GM21360 (cell line): Measurements from ENCODE around the gene CA12.

Source experiments
- ATAC-seq: cut with Tn5 transposase; IDR thresholded peaks from one replicate; pipeline ENCODE4 v1.9.1; 2021; ENCODE audit warnings: mild to moderate bottlenecking, moderate library complexity; ENCODE audit not compliant: unreplicated experiment

CA12 gene

GRCh38 chr15:63402498-63403253 is 21.0 kb upstream of the CA12 start:
- ATAC-seq = no peak

- ATAC-seq = no peak
Measured at GRCh38 chr15:63401714-63402497, 20.3 kb upstream of the CA12 start.

GRCh38 chr15:63401078-63401477 is 19.4 kb upstream of the CA12 start:
- no peak for ATAC-seq

- no peak for ATAC-seq
Measured at GRCh38 chr15:63398456-63398855, 16.8 kb upstream of the CA12 start.

GRCh38 chr15:63396152-63396928 is 14.7 kb upstream of the CA12 start:
- ATAC-seq = no peak

- ATAC-seq = no peak
Measured at GRCh38 chr15:63395730-63396151, 14.1 kb upstream of the CA12 start.

GRCh38 chr15:63392361-63393009 is 10.8 kb upstream of the CA12 start:
- no peak for ATAC-seq

GRCh38 chr15:63391669-63392360 is 10.2 kb upstream of the CA12 start:
- ATAC-seq = no peak

- ATAC-seq = no peak
Measured at GRCh38 chr15:63390689-63391088, 9.0 kb upstream of the CA12 start.

- no peak for ATAC-seq
Measured at GRCh38 chr15:63389902-63390670, 8.4 kb upstream of the CA12 start.

- no peak for ATAC-seq
Measured at GRCh38 chr15:63388511-63388910, 6.9 kb upstream of the CA12 start.

GRCh38 chr15:63387748-63388493 is 6.3 kb upstream of the CA12 start:
- no peak for ATAC-seq

GRCh38 chr15:63385911-63386531 is 4.4 kb upstream of the CA12 start:
- ATAC-seq = no peak

- no peak for ATAC-seq
Measured at GRCh38 chr15:63384906-63385305, 3.3 kb upstream of the CA12 start.

- no peak for ATAC-seq
Measured at GRCh38 chr15:63382966-63383710, 1.5 kb upstream of the CA12 start.

- no peak for ATAC-seq
Measured at GRCh38 chr15:63380808-63381282, 801 bp downstream of the CA12 start.

- ATAC-seq = no peak
Measured at GRCh38 chr15:63380151-63380807, 1.4 kb downstream of the CA12 start.
